HL-60 (cell line): Measurements from ENCODE around the gene SLC39A12.

Experiments
- CTCF ChIP-seq: IDR thresholded peaks from one replicate; pipeline ENCODE4 v1.5.1; 2011; ENCODE audit warnings: low read length, control low read depth, inconsistent platforms; ENCODE audit not compliant: insufficient read depth
- GABPA ChIP-seq: IDR thresholded peaks from 2 replicates; pipeline ENCODE4 v1.6.1; 2012; ENCODE audit warnings: low read depth
- REST ChIP-seq: IDR thresholded peaks from 2 replicates; pipeline ENCODE4 v1.6.1; 2012; ENCODE audit warnings: low read depth; ENCODE audit not compliant: insufficient replicate concordance

- TF ChIP-seq GABPA (no peak), CTCF (no peak), REST (no peak)
Measured at GRCh38 chr10:18043148-18044006, 91.7 kb downstream of the SLC39A12 start.
